CD4-positive, alpha-beta memory T cell (primary cell): ENCODE data around the gene PWWP2B. TPM values are rescaled to one million over a fixed set of nuclear protein-coding genes. Genes with fewer than 3 reads are reported as not detected.
A peak's percentile ranks its signal among the peaks of the same experiment; 100 is the strongest.

Experiments
- CTCF ChIA-PET: fragments of 350-600 bp; sonication (Branson Sonifier 250); formaldehyde crosslinking; loops from one replicate; lab custom pipeline; 2021; ENCODE audit warnings: inconsistent platforms; ENCODE audit not compliant: partially characterized antibody; lab: Charles Lee
- POLR2A ChIA-PET: fragments of 350-600 bp; sonication (Branson Sonifier 250); formaldehyde crosslinking; loops from one replicate; lab custom pipeline; 2021; ENCODE audit not compliant: partially characterized antibody; lab: Charles Lee
- DNase-seq, 5 donors: peaks; one replicate each; pipeline versions ENCODE4 v3.0.0 to v3.0.0-alpha.2; 2020 to 2022; ENCODE audit warnings: mixed read lengths in 1 of 5
- H3K27ac ChIP-seq: one replicate; pipeline ENCODE4 v1.7.0; 2013; ENCODE audit warnings: low read depth, low read length
- H3K27me3 ChIP-seq: 2 replicates; pipeline ENCODE4 v1.7.0; 2013; ENCODE audit warnings: mild to moderate bottlenecking, low read length, moderate library complexity; ENCODE audit not compliant: insufficient read depth
- H3K36me3 ChIP-seq: 2 replicates; pipeline ENCODE4 v1.7.0; 2013; ENCODE audit warnings: mild to moderate bottlenecking, low read length, moderate library complexity; ENCODE audit not compliant: insufficient read depth
- H3K4me1 ChIP-seq: 2 replicates; pipeline ENCODE4 v1.7.0; 2013; ENCODE audit warnings: mild to moderate bottlenecking, low read length, moderate library complexity; ENCODE audit not compliant: insufficient read depth
- H3K4me3 ChIP-seq, 2 donors: one replicate each; pipeline ENCODE4 v1.7.0; 2013; ENCODE audit warnings: low read length in 2 of 2, mild to moderate bottlenecking in 1 of 2
- H3K9me3 ChIP-seq, 2 donors: one replicate each; pipeline ENCODE4 v1.7.0; 2013; ENCODE audit warnings: low read length in 2 of 2, control low read depth in 1 of 2; ENCODE audit not compliant: control insufficient read depth in 1 of 2
- H3K27ac Mint-ChIP-seq, 7 donors: one replicate each; pipeline ENCODE4 v1.8.0; 2020 to 2021; ENCODE audit warnings: mixed read lengths in 7 of 7, mild to moderate bottlenecking in 6 of 7, inconsistent platforms in 3 of 7, moderate library complexity in 3 of 7
- H3K27me3 Mint-ChIP-seq, 2 donors: one replicate each; pipeline ENCODE4 v1.8.0; 2020 to 2021; ENCODE audit warnings: mixed read lengths in 2 of 2
- H3K36me3 Mint-ChIP-seq, 2 donors: one replicate each; pipeline ENCODE4 v1.8.0; 2020 to 2021; ENCODE audit warnings: mixed read lengths in 2 of 2, inconsistent platforms in 1 of 2, mild to moderate bottlenecking in 1 of 2
- H3K4me1 Mint-ChIP-seq, 4 donors: one replicate each; pipeline ENCODE4 v1.8.0; 2020 to 2021; ENCODE audit warnings: mixed read lengths in 4 of 4, mild to moderate bottlenecking in 1 of 4
- H3K4me3 Mint-ChIP-seq, 8 donors: one replicate each; pipeline ENCODE4 v1.8.0; 2020 to 2021; ENCODE audit warnings: mixed read lengths in 8 of 8, mild to moderate bottlenecking in 7 of 8, moderate library complexity in 6 of 8, inconsistent platforms in 3 of 8
- H3K9me3 Mint-ChIP-seq, 8 donors: one replicate each; pipeline ENCODE4 v1.8.0; 2020 to 2021; ENCODE audit warnings: mixed read lengths in 8 of 8, mild to moderate bottlenecking in 5 of 8, inconsistent platforms in 3 of 8, moderate library complexity in 1 of 8
- intact Hi-C: fragments of 100-400 bp; cut with micrococcal nuclease; formaldehyde crosslinking; loops from one replicate; pipeline ENCODE4 v1.15.1; 2023
- polyA plus RNA-seq, 2 donors: library from polyadenylated mRNA; unstranded; fragments of 300-500 nt; fragmentation: Illumina TruSeq; gene quantifications; one replicate each; pipeline ENCODE4 v1.2.3, GENCODE V29; 2021
- total RNA-seq, 2 experiments: library from RNA; stranded (reverse); gene quantifications; one replicate each; pipeline ENCODE4 v1.2.3, GENCODE V29; 2021

The PWWP2B gene
- total and polyA plus RNA-seq, 4 experiments from 2014 or later, result 0.92 to 9.9 (median 6.3) TPM

GRCh38 chr10:132363921-132364593 lies 32.9 kb upstream of the PWWP2B start:
- CTCF ChIA-PET, result no interaction called here
- H3K36me3 Mint-ChIP-seq, result peaks cover 2 to 15% of the 10 kb centered on the region in 2 donors
- Histone ChIP-seq H3K36me3 (no peaks in the 10 kb centered on the region), H3K27me3 (no peaks in the 10 kb centered on the region), H3K9me3 (no peaks in the 10 kb centered on the region), H3K4me3 (no peak overlapping the region), H3K27ac (no peak overlapping the region), H3K4me1 (no peaks in the 10 kb centered on the region)
- no peak for DNase-seq
- no peak overlapping the region for H3K4me3 Mint-ChIP-seq
- no peaks in the 10 kb centered on the region for H3K27me3 Mint-ChIP-seq
- intact Hi-C loops, result no loop called here
- H3K4me1 Mint-ChIP-seq, result peaks cover 0 to 2% (median 0%) of the 10 kb centered on the region in 4 donors
- H3K9me3 Mint-ChIP-seq, result peaks cover 0 to 2% (median 0%) of the 10 kb centered on the region in 8 donors
- H3K27ac Mint-ChIP-seq, result peak overlapping the region in 3 of 7 donors; percentile 5 to 11 (median 9)
- POLR2A ChIA-PET, result no interaction called here

- Histone ChIP-seq H3K36me3 (no peaks in the 10 kb centered on the region), H3K9me3 (no peaks in the 10 kb centered on the region), H3K4me3 (no peak overlapping the region), H3K27me3 (no peaks in the 10 kb centered on the region), H3K4me1 (no peaks in the 10 kb centered on the region), H3K27ac (no peak overlapping the region)
- Mint-ChIP-seq H3K36me3 (peaks cover 2 to 15% of the 10 kb centered on the region in 2 donors), H3K4me1 (peaks cover 0 to 2% (median 0%) of the 10 kb centered on the region in 4 donors), H3K27ac (peak overlapping the region in 4 of 7 donors; percentile 5 to 30 (median 10)), H3K27me3 (no peaks in the 10 kb centered on the region), H3K9me3 (peaks cover 0 to 2% (median 0%) of the 10 kb centered on the region in 8 donors), H3K4me3 (no peak overlapping the region)
- CTCF ChIA-PET, result no interaction called here
- POLR2A ChIA-PET, result no interaction called here
- DNase-seq, result no peak
- intact Hi-C loops, result no loop called here
Measured at GRCh38 chr10:132364594-132364970, 32.4 kb upstream of the PWWP2B start.

- no peak overlapping the region for H3K27ac Mint-ChIP-seq
Measured at GRCh38 chr10:132365102-132365501, 31.9 kb upstream of the PWWP2B start.

GRCh38 chr10:132366006-132366405 lies 31.0 kb upstream of the PWWP2B start:
- H3K27ac Mint-ChIP-seq, result no peak overlapping the region
- POLR2A ChIA-PET, result no interaction called here
- no peak for DNase-seq

More at GRCh38 chr10:132365102-132365501, 31.9 kb upstream of the PWWP2B start:
- Mint-ChIP-seq H3K36me3 (peaks cover 2 to 15% of the 10 kb centered on the region in 2 donors), H3K4me1 (peaks cover 0 to 2% (median 0%) of the 10 kb centered on the region in 4 donors), H3K4me3 (no peak overlapping the region), H3K9me3 (peaks cover 0 to 2% (median 0%) of the 10 kb centered on the region in 8 donors), H3K27me3 (no peaks in the 10 kb centered on the region)
- Histone ChIP-seq H3K36me3 (no peaks in the 10 kb centered on the region), H3K27ac (no peak overlapping the region), H3K4me1 (no peaks in the 10 kb centered on the region), H3K4me3 (no peak overlapping the region), H3K9me3 (no peaks in the 10 kb centered on the region), H3K27me3 (no peaks in the 10 kb centered on the region)
- no peak for DNase-seq
- ChIA-PET CTCF (no interaction called here), POLR2A (no interaction called here)
- intact Hi-C loops, result no loop called here

GRCh38 chr10:132366499-132366898 lies 30.5 kb upstream of the PWWP2B start:
- Mint-ChIP-seq H3K27me3 (no peaks in the 10 kb centered on the region), H3K36me3 (peaks cover 2 to 15% of the 10 kb centered on the region in 2 donors), H3K27ac (no peak overlapping the region), H3K4me3 (no peak overlapping the region), H3K9me3 (peaks cover 0 to 2% (median 0%) of the 10 kb centered on the region in 8 donors), H3K4me1 (peaks cover 0 to 2% (median 0%) of the 10 kb centered on the region in 4 donors)
- H3K27ac ChIP-seq, result no peak overlapping the region
- CTCF ChIA-PET, result interaction anchor here (1.4 kb wide), 1 partner anchor 13 kb away, joined by 4 read pairs; no protein-coding TSS in a partner anchor
- H3K4me3 ChIP-seq, result no peak overlapping the region
- no peaks in the 10 kb centered on the region for H3K27me3 ChIP-seq
- no peaks in the 10 kb centered on the region for H3K36me3 ChIP-seq
- intact Hi-C loops, result no loop called here
- no peaks in the 10 kb centered on the region for H3K4me1 ChIP-seq
- POLR2A ChIA-PET, result no interaction called here
- no peak for DNase-seq
- H3K9me3 ChIP-seq, result no peaks in the 10 kb centered on the region

More at GRCh38 chr10:132366006-132366405, 31.0 kb upstream of the PWWP2B start:
- peaks cover 0 to 2% (median 0%) of the 10 kb centered on the region in 4 donors for H3K4me1 Mint-ChIP-seq
- H3K9me3 Mint-ChIP-seq, result peaks cover 0 to 2% (median 0%) of the 10 kb centered on the region in 8 donors
- Histone ChIP-seq H3K36me3 (no peaks in the 10 kb centered on the region), H3K27me3 (no peaks in the 10 kb centered on the region), H3K9me3 (no peaks in the 10 kb centered on the region), H3K4me1 (no peaks in the 10 kb centered on the region), H3K27ac (no peak overlapping the region), H3K4me3 (no peak overlapping the region)
- no peak overlapping the region for H3K4me3 Mint-ChIP-seq
- CTCF ChIA-PET, result interaction anchor here (1.4 kb wide), 1 partner anchor 13 kb away, joined by 4 read pairs; no protein-coding TSS in a partner anchor
- peaks cover 2 to 15% of the 10 kb centered on the region in 2 donors for H3K36me3 Mint-ChIP-seq
- no peaks in the 10 kb centered on the region for H3K27me3 Mint-ChIP-seq
- intact Hi-C loops, result no loop called here

- Mint-ChIP-seq H3K9me3 (peaks cover 0 to 2% (median 0%) of the 10 kb centered on the region in 8 donors), H3K27ac (no peak overlapping the region), H3K4me1 (peaks cover 4 to 5% (median 4%) of the 10 kb centered on the region in 4 donors), H3K27me3 (no peaks in the 10 kb centered on the region), H3K36me3 (peaks cover 2 to 15% of the 10 kb centered on the region in 2 donors), H3K4me3 (no peak overlapping the region)
- ChIA-PET POLR2A (no interaction called here), CTCF (no interaction called here)
- Histone ChIP-seq H3K9me3 (no peaks in the 10 kb centered on the region), H3K4me3 (no peak overlapping the region), H3K36me3 (no peaks in the 10 kb centered on the region), H3K27me3 (no peaks in the 10 kb centered on the region), H3K4me1 (no peaks in the 10 kb centered on the region), H3K27ac (no peak overlapping the region)
- DNase-seq, result no peak
- intact Hi-C loops, result no loop called here
Measured at GRCh38 chr10:132368391-132368790, 28.6 kb upstream of the PWWP2B start.

- Mint-ChIP-seq H3K36me3 (peaks cover 2 to 15% of the 10 kb centered on the region in 2 donors), H3K27ac (no peak overlapping the region), H3K4me3 (no peak overlapping the region), H3K9me3 (peaks cover 0 to 2% (median 0%) of the 10 kb centered on the region in 8 donors), H3K4me1 (peaks cover 4 to 5% (median 4%) of the 10 kb centered on the region in 4 donors), H3K27me3 (no peaks in the 10 kb centered on the region)
- no peaks in the 10 kb centered on the region for H3K4me1 ChIP-seq
- ChIA-PET CTCF (no interaction called here), POLR2A (no interaction called here)
- no peaks in the 10 kb centered on the region for H3K27me3 ChIP-seq
- no peaks in the 10 kb centered on the region for H3K36me3 ChIP-seq
- no peak for DNase-seq
- intact Hi-C loops, result no loop called here
- no peak overlapping the region for H3K4me3 ChIP-seq
- no peaks in the 10 kb centered on the region for H3K9me3 ChIP-seq
- H3K27ac ChIP-seq, result no peak overlapping the region
Measured at GRCh38 chr10:132368881-132369635, 27.9 kb upstream of the PWWP2B start.
